GM18909 (cell line): ENCODE measurements around the gene WDFY2.
"Not testable (repeated sequence)": the region's sequence is repeated elsewhere in the genome, so short reads cannot be mapped to it uniquely, and the experiment has no call there.

Source experiments
- ATAC-seq: cut with Tn5 transposase; IDR thresholded peaks from one replicate; pipeline ENCODE4 v1.9.1; 2021; ENCODE audit warnings: mild to moderate bottlenecking; ENCODE audit not compliant: unreplicated experiment, poor library complexity

Gene WDFY2

DNA sequence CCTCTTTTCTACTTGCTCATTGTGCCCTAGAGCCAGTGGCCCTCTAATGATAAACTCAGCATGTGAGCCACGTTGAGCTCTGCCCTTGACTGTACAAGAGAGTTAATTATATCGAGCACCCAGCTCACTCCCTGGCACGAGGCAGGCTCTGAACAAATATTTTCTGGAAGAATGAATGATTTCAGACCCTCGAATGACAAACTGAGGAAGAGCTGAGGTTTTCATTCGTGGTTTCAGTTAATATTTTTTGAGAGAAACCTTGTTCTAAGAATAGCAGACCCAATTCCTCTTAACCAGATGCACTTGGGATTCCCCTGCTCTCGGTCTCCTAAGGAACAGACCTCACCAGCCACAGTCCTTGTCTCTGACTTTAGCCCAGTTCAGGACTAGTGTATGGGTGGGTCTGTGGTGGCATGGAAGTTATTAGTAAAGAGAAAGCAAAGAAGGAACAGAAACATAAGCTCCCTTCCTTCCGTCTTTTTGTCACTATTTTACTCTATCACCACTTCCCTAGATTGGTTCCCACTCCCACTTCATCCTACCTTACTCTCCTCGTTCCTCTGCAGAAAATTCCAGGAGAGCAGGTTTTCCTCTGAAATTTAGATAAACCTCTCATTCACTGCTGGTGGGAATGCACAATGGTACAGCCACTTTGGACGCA is 22.1 kb upstream of the WDFY2 start:
- peak; percentile 83 for ATAC-seq

DNA sequence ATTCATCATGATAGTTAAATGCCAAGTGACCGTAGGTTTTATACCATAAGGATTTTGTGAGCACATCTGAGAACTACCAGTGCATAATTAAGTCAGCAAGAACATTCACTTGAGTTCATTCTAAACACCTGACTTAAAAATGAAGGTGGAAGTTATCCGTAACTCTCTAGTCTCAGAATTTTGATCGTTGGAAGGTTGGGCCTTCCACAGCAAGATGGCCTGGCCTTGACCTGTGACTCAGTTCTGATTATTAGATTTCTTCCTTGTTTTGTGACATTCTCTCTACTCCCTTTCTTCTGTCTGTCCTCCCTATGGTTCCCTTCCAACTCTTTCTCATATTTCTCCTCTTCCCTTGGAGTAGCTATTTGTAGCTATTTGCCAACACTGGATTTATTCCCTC is 20.0 kb upstream of the WDFY2 start:
- no peak for ATAC-seq

DNA sequence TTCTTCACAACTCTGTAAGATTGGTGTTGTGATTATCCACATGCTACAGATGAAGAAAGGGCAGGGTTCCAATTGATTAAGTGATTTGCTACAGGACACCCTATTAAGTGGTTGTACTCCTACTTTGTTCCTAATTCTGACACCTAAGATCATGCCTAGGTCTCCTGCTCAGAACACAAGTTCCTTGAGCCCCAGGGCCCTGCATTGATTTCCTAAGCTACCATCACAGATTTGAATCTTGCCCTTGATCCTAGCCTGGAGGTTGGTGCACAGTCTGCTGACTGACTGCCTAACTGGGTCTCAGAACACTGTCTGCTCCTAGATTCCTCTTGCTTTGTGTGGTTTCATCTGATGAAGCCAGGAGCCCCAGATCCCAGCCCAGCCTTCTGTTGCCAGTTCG is 19.6 kb upstream of the WDFY2 start:
- no peak for ATAC-seq

DNA sequence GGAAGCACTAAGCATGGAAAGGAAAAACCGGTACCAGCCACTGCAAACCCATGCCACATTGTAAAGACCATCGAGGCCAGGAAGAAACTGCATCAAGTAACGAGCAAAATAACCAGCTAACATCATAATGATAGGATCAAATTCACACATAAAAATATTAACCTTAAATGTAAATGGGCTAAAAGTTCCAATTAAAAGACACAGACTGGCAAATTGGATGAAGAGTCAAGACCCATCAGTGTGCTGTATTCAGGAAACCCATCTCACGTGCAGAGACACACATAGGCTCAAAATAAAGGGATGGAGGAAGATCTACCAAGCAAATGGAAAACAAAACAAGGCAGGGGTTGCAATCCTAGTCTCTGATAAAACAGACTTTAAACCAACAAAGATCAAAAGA is 15.3 kb upstream of the WDFY2 start:
- not testable (repeated sequence) for ATAC-seq

DNA sequence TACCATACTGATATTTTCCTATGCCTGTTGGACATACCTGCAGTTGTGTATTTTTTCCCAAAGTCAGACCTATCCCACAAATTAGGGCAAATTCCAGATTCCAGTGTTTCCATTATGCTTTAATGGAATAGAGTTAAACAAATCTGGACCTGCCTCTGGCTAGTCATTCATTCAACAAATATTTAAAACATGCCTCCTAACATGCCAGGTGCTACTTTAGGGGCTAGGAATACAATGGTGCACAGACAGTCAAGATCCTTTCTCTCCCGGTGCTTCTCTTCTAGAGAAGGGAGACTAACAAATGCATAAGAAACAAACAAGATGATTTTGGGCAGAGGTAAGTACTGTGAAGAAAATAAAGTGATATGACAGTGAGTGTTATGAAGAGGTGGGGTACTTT is 7.5 kb upstream of the WDFY2 start:
- no peak for ATAC-seq

DNA sequence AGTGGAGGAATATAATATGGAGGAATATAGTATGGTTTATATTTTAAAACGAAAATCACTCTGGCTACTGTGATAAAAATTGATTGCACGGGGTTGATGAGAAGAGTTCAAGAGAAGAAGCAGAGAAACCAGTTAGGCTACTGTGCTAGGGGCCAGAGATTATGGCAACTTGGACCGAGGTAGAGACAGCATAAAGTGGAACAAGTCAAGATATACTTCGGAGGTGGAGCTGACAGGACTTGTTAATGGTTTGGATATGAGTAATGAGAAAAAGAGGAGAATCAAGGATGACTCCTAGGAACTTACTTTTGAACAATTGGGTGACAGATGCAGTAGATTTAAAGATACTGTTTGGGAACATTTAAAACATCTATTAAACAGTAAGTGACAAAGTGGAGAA is 6.6 kb upstream of the WDFY2 start:
- no peak for ATAC-seq

DNA sequence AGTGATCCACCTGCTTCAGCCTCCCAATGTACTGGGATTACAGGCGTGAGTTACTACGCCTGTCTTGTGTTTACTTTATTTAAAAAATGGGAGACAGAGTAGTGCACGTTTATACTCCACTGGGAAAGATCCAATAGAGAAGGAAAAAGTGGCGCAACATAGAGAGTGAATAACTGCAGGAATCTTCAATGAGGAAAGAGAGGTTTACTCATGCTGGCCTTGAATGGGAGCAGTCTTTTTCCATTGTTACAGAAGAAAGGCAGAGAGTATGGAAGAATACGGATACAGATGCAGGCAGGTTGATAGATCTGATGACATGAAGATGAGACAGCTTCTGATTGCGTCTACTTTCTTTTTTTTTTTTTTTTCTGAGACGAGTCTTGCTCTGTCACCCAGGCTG is 4.6 kb upstream of the WDFY2 start:
- ATAC-seq = no peak

DNA sequence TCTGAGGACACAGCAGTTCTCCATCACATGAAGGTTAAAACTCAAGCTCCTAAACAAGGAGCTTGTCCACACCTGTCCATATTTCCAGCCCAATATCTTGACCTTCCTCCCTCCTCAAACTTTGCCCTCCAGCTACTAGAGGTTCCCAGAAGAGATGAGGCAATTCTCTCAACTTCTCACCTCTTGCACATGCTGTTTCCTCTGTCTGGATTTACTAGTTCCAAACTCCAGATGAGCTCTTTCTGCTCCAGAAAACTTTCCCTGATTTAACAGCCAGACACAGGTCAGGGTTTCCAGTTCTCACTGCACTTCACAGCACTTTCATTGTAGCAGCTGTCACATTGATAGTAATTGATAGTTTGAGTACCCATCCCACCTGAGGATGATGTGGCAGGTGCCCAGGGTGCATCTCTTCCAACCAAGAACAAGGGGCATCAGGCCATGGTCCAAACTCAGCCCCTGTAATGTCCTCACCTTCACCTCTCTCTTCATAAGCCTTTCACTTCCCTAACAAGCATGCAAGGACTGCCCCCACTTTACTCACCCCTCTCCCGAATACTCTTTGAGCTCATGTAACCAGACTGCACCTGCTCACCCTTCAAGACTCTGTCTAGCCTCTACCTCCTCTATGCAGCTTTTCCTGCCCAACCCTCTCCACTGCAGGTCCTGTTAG is 3.0 kb upstream of the WDFY2 start:
- ATAC-seq = no peak

DNA sequence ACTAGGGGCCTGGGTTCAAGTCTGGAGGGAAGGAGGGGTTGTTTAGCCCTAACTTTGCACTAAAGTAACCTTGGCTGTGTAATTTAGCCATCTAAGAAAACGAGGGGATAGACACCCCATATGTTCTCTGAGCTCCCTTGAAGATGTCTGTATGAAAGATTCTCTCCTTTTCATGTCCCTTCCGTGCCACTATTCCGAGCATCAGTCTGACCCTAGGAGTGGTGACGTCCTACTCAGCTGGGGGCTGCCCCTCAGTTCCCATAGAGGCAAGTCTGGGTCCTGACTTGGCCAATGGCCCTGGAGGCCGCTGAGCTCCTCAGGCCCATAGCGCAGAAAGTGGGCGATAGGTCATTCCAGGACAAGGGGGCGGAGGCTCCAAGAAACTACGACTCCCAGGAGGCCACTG is 790 bp upstream of the WDFY2 start:
- no peak for ATAC-seq

DNA sequence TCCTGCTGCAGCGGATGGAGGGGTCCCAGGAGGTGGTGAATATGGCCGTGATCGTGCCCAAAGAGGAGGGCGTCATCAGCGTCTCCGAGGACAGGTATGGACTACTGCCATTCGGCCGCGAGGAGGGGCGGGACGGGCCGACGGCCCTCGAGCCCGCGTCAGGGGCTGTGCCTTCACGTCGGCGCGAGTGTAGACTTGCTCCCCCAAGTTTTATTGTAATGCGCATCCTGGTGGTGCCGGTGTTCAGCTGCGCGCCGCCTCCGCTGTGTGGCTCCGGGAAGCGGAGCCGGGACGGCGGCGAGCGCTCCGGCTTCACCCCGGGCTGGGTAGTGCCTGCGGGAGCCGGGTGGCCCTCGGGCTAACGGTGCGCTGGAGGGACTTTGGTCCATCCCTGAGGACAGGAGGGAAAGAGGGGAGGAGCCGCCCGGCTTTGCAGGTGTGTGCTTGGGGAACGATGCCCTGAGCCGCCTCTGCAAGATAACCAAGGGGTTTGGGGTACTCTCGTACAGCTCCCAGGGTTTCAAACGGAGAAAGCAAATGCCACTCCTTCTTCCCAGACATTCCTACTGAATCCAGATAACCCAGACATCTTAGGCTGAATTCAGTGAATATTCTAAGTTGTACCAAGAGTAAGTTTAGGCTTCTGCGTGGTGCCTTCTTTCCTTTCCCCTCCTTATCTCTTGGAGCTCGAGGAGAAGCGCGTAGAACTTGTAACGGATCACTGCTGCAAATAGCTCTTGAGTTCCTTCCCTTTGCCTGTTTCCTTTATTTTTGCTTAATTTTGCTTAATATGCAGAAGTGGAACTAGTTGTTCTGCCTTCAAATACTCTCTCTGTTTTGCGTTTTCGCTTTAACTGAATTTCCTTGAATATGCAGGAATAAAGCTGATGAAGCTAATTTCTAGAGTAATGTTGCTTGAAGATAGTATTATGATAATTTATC is 740 bp downstream of the WDFY2 start:
- peak; percentile 42 for ATAC-seq

DNA sequence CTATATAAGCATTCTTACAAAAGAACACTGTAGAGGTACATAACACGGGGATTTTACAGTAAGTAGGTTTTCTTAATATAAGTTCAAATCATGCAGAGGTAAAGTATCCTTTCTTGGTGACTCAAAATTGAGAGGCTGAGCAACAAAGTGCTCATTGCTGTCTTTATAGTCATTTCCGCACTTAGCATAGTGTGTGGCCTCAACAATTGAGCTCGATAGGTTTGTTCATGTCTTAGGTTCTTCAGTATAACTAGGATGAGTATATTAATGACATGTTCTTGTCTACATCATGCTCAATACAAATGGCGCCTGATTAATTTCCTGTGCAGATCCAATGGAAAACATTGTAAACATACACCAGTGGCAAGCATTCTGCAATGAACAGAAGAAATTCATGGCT is 1.4 kb downstream of the WDFY2 start:
- no peak for ATAC-seq

DNA sequence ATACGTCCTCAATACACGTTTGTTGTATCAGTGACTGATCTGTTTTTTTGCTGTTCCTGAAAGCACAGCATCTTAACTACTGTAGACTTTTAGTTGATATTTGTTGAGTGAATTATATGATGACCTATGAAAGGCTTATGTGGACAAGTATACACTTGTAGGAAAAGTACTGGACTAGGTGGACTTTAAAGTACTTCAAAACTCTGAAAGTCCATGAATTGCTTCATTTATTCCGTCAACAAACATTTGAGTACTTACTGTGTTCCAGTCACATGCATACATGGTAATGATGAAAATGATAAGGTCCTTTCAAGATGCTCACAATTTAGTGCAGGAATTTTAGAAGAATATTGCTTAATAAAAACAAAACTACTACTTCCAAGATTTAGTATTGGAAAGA is 3.1 kb downstream of the WDFY2 start:
- ATAC-seq = no peak

DNA sequence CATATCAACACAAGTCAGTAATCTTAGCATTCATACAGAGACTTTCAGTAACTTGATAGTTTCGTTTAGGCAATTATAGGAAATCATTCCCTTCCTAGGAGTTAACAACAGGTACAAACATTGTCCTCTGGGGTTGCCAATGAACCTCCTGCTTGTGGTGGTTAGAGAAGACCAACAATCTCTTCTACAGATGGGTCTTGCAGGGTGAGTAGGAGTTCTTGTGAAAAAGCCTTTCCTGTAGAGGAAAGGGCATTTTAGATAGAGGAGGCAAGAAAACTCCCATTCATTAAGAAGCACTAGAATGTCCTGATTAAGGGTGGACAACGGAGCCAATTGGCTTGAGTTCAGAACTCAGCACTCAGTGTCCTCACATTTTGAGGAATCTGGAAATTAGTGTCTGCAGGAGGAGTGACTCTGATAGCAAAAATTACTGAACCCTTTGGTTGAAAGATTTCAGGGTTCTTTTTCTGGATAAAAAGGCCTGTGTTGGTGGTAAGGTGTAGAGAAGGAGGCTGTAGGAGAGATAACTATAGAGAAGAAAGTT is 4.2 kb downstream of the WDFY2 start:
- no peak for ATAC-seq

DNA sequence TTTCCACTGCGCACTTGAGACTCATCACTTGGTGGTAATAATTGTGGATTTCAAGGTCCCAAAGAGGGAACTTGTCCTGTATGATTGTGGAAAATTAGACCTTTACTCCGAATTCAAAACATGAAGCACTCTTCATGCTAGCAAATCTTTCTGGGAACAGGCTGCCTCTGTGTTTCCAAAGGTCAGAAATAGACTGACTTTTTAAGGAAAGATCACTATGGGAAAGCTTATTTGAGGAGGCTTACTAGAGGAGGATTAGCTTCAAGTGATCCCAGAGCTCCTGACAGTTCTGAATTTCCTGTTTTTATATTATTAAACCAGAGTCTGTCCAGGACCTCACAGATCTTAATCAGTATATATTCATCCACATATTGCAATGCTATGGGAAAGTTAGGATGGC is 5.5 kb downstream of the WDFY2 start:
- ATAC-seq = no peak

DNA sequence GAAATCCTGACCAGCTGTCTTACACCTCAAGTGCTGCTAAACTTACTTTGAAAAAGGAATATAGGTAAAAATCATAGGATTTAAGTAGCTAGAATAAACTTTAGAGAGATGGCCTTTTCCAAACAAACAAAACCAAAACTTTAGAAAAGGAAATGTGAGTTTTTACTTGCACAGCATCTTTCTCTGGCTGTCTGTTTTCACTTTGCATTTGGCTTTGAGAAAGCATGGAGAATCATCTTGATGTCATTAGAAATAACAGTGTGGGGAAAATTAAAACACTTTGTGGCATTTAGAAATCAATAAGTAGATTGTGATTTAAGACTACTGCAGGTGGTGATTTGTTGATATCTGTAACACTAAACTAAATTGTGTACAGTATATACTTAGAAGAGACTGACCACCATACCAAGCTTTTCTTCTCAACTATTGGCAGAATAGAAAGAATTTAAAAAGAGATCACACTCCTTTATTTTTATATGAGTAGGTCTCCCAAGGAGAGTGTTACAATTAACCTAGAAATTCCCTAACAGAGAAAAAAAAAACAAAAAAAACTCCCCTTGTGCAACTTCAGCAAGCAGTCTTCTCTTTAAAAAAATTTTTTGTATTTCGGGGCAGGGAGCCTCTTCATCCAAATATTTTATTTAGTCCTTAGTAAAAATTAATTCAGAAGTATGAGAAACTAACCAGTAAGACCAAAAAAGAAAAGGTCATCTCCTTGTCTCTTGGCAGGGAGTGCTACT is 6.1 kb downstream of the WDFY2 start:
- no peak for ATAC-seq

DNA sequence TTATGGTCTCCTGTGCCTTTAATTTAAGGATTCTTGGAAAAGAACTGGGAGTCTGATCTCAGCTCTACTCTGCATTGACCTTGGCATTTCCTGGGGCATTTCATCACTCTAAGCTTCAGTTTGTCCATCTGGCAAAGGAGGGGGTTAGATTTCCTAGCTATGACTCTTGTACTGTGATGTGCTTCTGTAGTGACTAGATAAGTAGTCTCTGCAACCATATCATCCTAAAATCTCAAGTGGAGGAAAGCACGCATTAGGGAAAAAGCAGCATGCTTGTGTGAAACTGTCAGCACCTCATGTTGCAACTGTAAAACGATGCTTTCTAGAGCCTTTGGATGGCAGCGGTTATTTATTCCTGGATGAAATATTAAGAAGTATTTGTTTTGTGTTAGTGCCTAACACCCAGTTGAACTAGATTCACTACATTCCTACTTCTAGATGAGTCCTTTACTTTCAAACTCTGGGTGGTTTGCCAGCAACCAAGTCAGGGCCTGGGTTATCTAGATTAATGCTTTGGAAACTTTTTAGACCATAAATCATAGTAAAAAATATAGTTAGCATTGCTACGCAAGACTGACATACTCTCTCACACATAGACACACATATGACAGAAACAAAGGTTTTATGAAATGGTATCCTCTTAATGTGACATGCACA is 6.8 kb downstream of the WDFY2 start:
- no peak for ATAC-seq

DNA sequence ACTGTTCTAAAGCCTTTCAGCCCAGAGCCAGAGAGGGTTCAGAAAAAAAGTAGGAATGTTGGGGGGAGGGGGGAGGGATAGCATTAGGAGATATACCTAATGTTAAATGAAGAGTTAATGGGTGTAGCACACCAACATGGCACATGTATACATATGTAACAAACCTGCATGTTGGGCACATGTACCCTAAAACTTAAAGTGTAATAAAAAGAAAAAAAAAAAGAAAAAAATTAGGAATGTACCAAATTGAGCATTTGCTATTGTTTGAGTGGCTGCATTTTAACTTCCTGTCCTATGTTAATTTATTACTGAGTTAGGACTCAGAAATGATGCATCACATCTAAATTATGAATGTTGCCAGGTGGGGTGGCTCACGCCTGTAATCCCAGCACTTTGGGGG is 7.7 kb downstream of the WDFY2 start:
- not testable (repeated sequence) for ATAC-seq

DNA sequence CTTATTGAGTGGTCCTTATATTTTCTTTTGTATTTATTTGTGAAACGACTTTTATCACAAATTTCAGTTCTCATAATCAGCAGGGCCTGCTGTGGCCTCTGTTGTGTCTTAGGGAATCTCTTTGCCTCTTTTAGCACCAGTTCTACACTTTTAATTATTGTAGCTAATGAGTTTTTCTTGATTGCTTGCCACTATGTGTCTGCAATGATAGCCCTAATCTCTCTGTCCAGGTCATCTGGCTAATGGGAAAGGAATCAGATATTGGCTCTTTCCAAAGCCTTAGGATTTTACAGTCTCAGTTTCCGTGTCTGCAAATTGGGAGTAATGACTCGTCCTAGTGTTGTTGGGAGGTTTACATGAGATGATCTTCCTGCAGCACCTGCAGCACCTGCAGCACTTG is 10.2 kb downstream of the WDFY2 start:
- ATAC-seq = no peak

DNA sequence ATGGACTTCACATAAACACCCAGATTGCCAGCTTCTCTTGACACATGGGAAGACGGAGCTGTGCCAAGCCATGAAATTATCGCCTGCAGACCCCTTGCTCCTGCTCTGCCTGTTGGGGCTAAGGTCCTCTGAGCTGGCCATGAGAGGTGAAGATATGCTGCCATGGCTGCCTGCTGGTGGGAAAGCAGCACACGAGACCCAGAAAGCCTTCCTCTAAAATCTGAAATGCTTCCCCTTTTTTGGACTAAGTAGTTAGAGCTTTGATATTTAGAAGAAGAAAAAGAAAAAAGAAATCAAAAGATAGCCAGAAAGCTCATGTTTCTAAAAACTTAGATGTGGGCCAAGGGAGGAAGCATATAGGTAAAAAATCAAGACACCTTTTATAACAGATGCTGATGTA is 11.2 kb downstream of the WDFY2 start:
- no peak for ATAC-seq

DNA sequence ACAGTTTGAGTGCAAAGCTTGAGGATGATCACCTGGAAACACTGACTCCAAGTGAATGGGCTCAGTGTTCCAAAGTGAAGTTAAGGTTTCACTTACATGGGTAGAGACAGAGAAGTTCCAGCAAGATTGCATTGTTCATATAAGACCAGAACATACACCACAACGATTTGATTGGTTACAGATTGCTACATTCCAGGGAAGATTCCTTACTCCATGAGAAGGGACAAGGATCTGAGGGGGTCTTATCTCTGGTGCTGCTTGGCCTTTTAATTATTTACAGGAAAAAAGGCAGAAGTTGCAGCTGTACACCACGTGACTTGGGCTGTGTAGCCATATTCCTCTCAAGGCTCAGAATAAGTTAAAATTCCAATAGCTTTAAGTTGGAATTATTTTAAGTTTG is 12.3 kb downstream of the WDFY2 start:
- ATAC-seq = no peak
